GM12878 (cell line): Measurements from ENCODE around the gene DMXL2. TPM values are rescaled to one million over a fixed set of nuclear protein-coding genes. Genes with fewer than 3 reads are reported as not detected.

ENCODE experiments used
- ATAC-seq: fragments of 200-7000 bp; cut with Tn5 transposase; 3 replicates; pipeline ENCODE4 v1.9.1; 2020; ENCODE audit warnings: mild to moderate bottlenecking, moderate library complexity
- BruUV-seq: library from RNA; stranded (reverse); fragments of 400-500 nt; replicated peaks from 2 replicates; lab custom pipeline; 2021; lab: Mats Ljungman, UMichigan
- CTCF ChIA-PET: fragments of 300-600 bp; sonication (Branson Sonifier 250); formaldehyde crosslinking; extraction: SDS; loops from one replicate; lab custom pipeline; 2021; ENCODE audit warnings: inconsistent platforms; lab: Yijun Ruan, JAX
- POLR2A ChIA-PET: fragments of 350-600 bp; formaldehyde crosslinking; extraction: SDS; loops from one replicate; lab custom pipeline; 2021; ENCODE audit warnings: inconsistent platforms; lab: Charles Lee
- RAD21 ChIA-PET: fragments of 300-600 bp; sonication (Branson Sonifier 250); formaldehyde crosslinking; loops from one replicate; lab custom pipeline; 2023; ENCODE audit warnings: antibody characterized with exemption; ENCODE audit not compliant: unreplicated experiment; lab: Charles Lee
- SMC1A ChIA-PET: fragments of 300-600 bp; sonication (Branson Sonifier 250); formaldehyde crosslinking; loops from one replicate; lab custom pipeline; 2023; ENCODE audit not compliant: unreplicated experiment, uncharacterized antibody; lab: Charles Lee
- DNase-seq: peaks from one replicate; pipeline ENCODE4 v3.0.0-alpha.2; 2011; ENCODE audit warnings: low read depth, low spot score
- FAIRE-seq: peaks from 3 replicates; lab custom pipeline; 2011; peaks lifted over from hg19 to GRCh38; lab: Jason Lieb, UNC
- H2AFZ ChIP-seq: 2 replicates; pipeline ENCODE4 v1.6.0; 2011; ENCODE audit warnings: low read depth, low read length, control low read depth; ENCODE audit not compliant: control insufficient read depth
- H3K27ac ChIP-seq: 2 replicates; pipeline ENCODE4 v1.5.1; 2011; ENCODE audit warnings: control low read depth; ENCODE audit not compliant: control insufficient read depth, insufficient read depth
- H3K27me3 ChIP-seq, 2 experiments: replicated peaks in 1 of 2; 2 replicates each; pipeline versions ENCODE4 v1.6.0 to v1.6.1; 2011; ENCODE audit warnings: low read length in 1 of 2; ENCODE audit not compliant: control insufficient read depth in 2 of 2, insufficient read depth in 2 of 2
- H3K36me3 ChIP-seq, 2 experiments: 2 replicates each; pipeline ENCODE4 v1.5.1; 2011; ENCODE audit warnings: low read length in 1 of 2; ENCODE audit not compliant: control insufficient read depth in 2 of 2, insufficient read depth in 2 of 2
- H3K4me1 ChIP-seq: 2 replicates; pipeline ENCODE4 v1.6.1; 2011; ENCODE audit warnings: mild to moderate bottlenecking, low read length, moderate library complexity, mixed read lengths; ENCODE audit not compliant: control insufficient read depth, insufficient read depth
- H3K4me2 ChIP-seq: 2 replicates; pipeline ENCODE4 v1.6.0; 2011; ENCODE audit warnings: control low read depth; ENCODE audit not compliant: control insufficient read depth, insufficient read depth
- H3K4me3 ChIP-seq: fragments of 200-600 bp; sonication (generic); 2 replicates; pipeline ENCODE4 v1.5.1; 2016
- H3K79me2 ChIP-seq: 2 replicates; pipeline ENCODE4 v1.6.0; 2011; ENCODE audit warnings: low read length; ENCODE audit not compliant: control insufficient read depth, insufficient read depth
- H3K9ac ChIP-seq: 2 replicates; pipeline ENCODE4 v1.8.0; 2011; ENCODE audit warnings: low read length, control low read depth, mixed read lengths; ENCODE audit not compliant: control insufficient read depth, insufficient read depth
- H3K9me3 ChIP-seq: replicated peaks from 3 replicates; pipeline ENCODE4 v1.5.1; 2011; ENCODE audit warnings: mild to moderate bottlenecking, low read length; ENCODE audit not compliant: control insufficient read depth, insufficient read depth
- H4K20me1 ChIP-seq: 2 replicates; pipeline ENCODE4 v1.6.0; 2011; ENCODE audit not compliant: control insufficient read depth, insufficient read depth
- ATF7 ChIP-seq: fragments of 450-650 bp; IDR thresholded peaks from 2 replicates; pipeline ENCODE4 v1.6.1; 2016; ENCODE audit warnings: low read depth, mild to moderate bottlenecking
- CUX1 ChIP-seq: IDR thresholded peaks from 2 replicates; pipeline ENCODE4 v1.6.1; 2012; ENCODE audit warnings: improper control_type of control experiment, low read depth, low read length; ENCODE audit not compliant: insufficient replicate concordance
- IRF3 ChIP-seq: fragments of 450-650 bp; IDR thresholded peaks from 2 replicates; pipeline ENCODE4 v1.6.1; 2014; ENCODE audit warnings: mild to moderate bottlenecking
- MTA2 ChIP-seq: fragments of 450-650 bp; IDR thresholded peaks from 2 replicates; pipeline ENCODE4 v1.6.1; 2016; ENCODE audit warnings: low read depth, mild to moderate bottlenecking, moderate library complexity
- MXI1 ChIP-seq: fragments of 150-350 bp; IDR thresholded peaks from 2 replicates; pipeline ENCODE4 v1.6.1; 2011; ENCODE audit warnings: low read depth, mild to moderate bottlenecking, inconsistent platforms, low read length, improper control_type of control experiment
- SMAD1 ChIP-seq: fragments of 450-650 bp; IDR thresholded peaks from 2 replicates; pipeline ENCODE4 v1.6.1; 2018; ENCODE audit warnings: mild to moderate bottlenecking, low read depth; ENCODE audit not compliant: partially characterized antibody
- STAT3 ChIP-seq: IDR thresholded peaks from 2 replicates; pipeline ENCODE4 v1.6.1; 2011; ENCODE audit warnings: low read depth, low read length, improper control_type of control experiment
- WGBS: methylation state at CpG from one replicate; pipeline ENCODE4 v1.1.6; 2016; ENCODE audit warnings: low lambda C conversion rate; ENCODE audit not compliant: insufficient replicate concordance, insufficient coverage; ENCODE audit errors: missing lambda C conversion rate; 5-methylcytosine and 5-hydroxymethylcytosine counted together
- in situ Hi-C: fragments of 300-500 bp; cut with MboI; formaldehyde crosslinking; loops from 9 replicates; pipeline ENCODE4 v1.14.3; 2018; ENCODE audit warnings: mixed read lengths
- intact Hi-C: fragments of 100-400 bp; cut with micrococcal nuclease; formaldehyde crosslinking; loops from one replicate; pipeline ENCODE4 v1.14.2; 2022; ENCODE audit not compliant: unreplicated experiment
- polyA plus RNA-seq, 11 experiments: library from polyadenylated mRNA; depleted of rRNA in 4 of 11; unstranded in 6 of 11; stranded (reverse) in 5 of 11; fragments of >200 nt; fragmentation: Nextera tagmentation in 4 of 11; fragmentation: Illumina TruSeq in 1 of 11; extraction: Ambion mirVana in 4 of 11; extraction: Trizol in 1 of 11; gene quantifications; 1 replicate in 1 of 11; 2 replicates in 10 of 11; pipeline versions ENCODE4 v1.2.1 to v1.2.3, GENCODE V29; 2011 to 2016; ENCODE audit warnings: inconsistent platforms in 2 of 11, missing spikeins in 2 of 11, low read depth in 1 of 11
- total RNA-seq, 4 experiments: library from RNA; depleted of rRNA in 3 of 4; stranded (reverse); fragments of >200 nt in 3 of 4; fragmentation: Illumina TruSeq in 1 of 4; extraction: Trizol in 1 of 4; gene quantifications; 2 replicates each; pipeline versions ENCODE4 v1.2.1 to v1.2.3, GENCODE V29; 2013 to 2021
- TF ChIP-seq, protein P1 (sequence below): fragments of 150-350 bp; IDR thresholded peaks from 2 replicates; pipeline ENCODE4 v1.6.1; 2016; ENCODE audit warnings: low read depth, low read length

Gene DMXL2
- total and polyA plus RNA-seq, 10 of the 15 experiments (the other 5 are each of a cell fraction or from before 2014, with no cell fraction given), result 8.5 to 32.1 (median 22.0) TPM

GRCh38 chr15:51444112-51444511, 178.5 kb downstream of the DMXL2 start (continued):
- TF ChIP-seq CUX1, result no peak
- no peak for TF ChIP-seq IRF3
- TF ChIP-seq ATF7, result peak; percentile 51; the same call in 1 of the 2 replicates
- TF ChIP-seq MTA2, result 0 out of 2 replicates have a peak, but pooled peaks have one; percentile 42

- FAIRE-seq, result no peak
- ChIA-PET RAD21 (no interaction called here), POLR2A (no interaction called here), SMC1A (no interaction called here), CTCF (no interaction called here)
- intact Hi-C loops (no loop called here), in situ Hi-C loops (no loop called here)
- no peaks in the 10 kb centered on the region for H3K36me3 ChIP-seq
- no peak for DNase-seq
- H3K9me3 ChIP-seq, result no peaks in the 10 kb centered on the region; the same call in 2 of the 3 replicates
- no TSS peak for BruUV-seq
- H3K9ac ChIP-seq, result no peak overlapping the region
- WGBS, result 98% methylated on average over 4 of the region's 4 CpGs
- no peak overlapping the region for H3K27ac ChIP-seq
- H3K4me3 ChIP-seq, result no peak overlapping the region
- H2AFZ ChIP-seq, result no peak overlapping the region
- no peaks in the 10 kb centered on the region for H3K4me1 ChIP-seq
- H3K4me2 ChIP-seq, result no peak overlapping the region
- H3K27me3 ChIP-seq, result no peaks in the 10 kb centered on the region
- no peaks in the 10 kb centered on the region for H3K79me2 ChIP-seq
- TF ChIP-seq MXI1 (no peak), SMAD1 (no peak), STAT3 (no peak)
- TF ChIP-seq, protein P1, sequence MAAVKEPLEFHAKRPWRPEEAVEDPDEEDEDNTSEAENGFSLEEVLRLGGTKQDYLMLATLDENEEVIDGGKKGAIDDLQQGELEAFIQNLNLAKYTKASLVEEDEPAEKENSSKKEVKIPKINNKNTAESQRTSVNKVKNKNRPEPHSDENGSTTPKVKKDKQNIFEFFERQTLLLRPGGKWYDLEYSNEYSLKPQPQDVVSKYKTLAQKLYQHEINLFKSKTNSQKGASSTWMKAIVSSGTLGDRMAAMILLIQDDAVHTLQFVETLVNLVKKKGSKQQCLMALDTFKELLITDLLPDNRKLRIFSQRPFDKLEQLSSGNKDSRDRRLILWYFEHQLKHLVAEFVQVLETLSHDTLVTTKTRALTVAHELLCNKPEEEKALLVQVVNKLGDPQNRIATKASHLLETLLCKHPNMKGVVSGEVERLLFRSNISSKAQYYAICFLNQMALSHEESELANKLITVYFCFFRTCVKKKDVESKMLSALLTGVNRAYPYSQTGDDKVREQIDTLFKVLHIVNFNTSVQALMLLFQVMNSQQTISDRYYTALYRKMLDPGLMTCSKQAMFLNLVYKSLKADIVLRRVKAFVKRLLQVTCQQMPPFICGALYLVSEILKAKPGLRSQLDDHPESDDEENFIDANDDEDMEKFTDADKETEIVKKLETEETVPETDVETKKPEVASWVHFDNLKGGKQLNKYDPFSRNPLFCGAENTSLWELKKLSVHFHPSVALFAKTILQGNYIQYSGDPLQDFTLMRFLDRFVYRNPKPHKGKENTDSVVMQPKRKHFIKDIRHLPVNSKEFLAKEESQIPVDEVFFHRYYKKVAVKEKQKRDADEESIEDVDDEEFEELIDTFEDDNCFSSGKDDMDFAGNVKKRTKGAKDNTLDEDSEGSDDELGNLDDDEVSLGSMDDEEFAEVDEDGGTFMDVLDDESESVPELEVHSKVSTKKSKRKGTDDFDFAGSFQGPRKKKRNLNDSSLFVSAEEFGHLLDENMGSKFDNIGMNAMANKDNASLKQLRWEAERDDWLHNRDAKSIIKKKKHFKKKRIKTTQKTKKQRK, result no peak
- no peak; the same call in 2 of the 3 replicates for ATAC-seq
- H4K20me1 ChIP-seq, result no peaks in the 10 kb centered on the region
These were observed 179.2 kb downstream of the DMXL2 start for GRCh38 chr15:51443282-51443914.
